HCT116 (cell line): ENCODE results near the gene PAMR1. TPM values are rescaled to one million over a fixed set of nuclear protein-coding genes. Genes with fewer than 3 reads are reported as not detected.

Experiments used
- ATAC-seq: fragments of 200-7000 bp; cut with Tn5 transposase; 2 replicates; pipeline ENCODE4 v1.9.1; 2020; ENCODE audit warnings: mild to moderate bottlenecking, moderate library complexity
- BruUV-seq: library from RNA; stranded (reverse); fragments of 400-500 nt; replicated peaks from 2 replicates; lab custom pipeline; 2021; lab: Mats Ljungman, UMichigan
- CTCF ChIA-PET: fragments of 300-600 bp; sonication (Branson Sonifier 250); formaldehyde crosslinking; loops from one replicate; lab custom pipeline; 2021; ENCODE audit warnings: antibody characterized with exemption; lab: Charles Lee
- POLR2A ChIA-PET: fragments of 300-600, 350-600 bp; sonication (Branson Sonifier 250); formaldehyde crosslinking; loops from one replicate; lab custom pipeline; 2021; ENCODE audit warnings: antibody characterized with exemption; lab: Charles Lee
- RAD21 ChIA-PET, 2 experiments: fragments of 300-600 bp; sonication (Branson Sonifier 250); formaldehyde crosslinking; loops; one replicate each; lab custom pipeline; 2023; ENCODE audit warnings: low total read pairs in 2 of 2; ENCODE audit not compliant: uncharacterized antibody in 2 of 2, unreplicated experiment in 2 of 2, low non-redundant PET in 1 of 2; lab: Charles Lee
- DNase-seq: peaks from one replicate; pipeline ENCODE4 v3.0.0-alpha.2; 2010; ENCODE audit warnings: low read depth, low spot score
- H2AFZ ChIP-seq: fragments of 200-600 bp; shearing (Covaris generic), sonication (generic); 2 replicates; pipeline ENCODE4 v1.6.1; 2017; ENCODE audit warnings: low read depth, mixed run types, mixed read lengths, antibody characterized with exemption, low read length; ENCODE audit not compliant: poor library complexity, severe bottlenecking
- H3K27ac ChIP-seq: 2 replicates; pipeline ENCODE4 v1.5.1; 2012; ENCODE audit warnings: low read depth, low read length
- H3K27me3 ChIP-seq: fragments of 200-600 bp; sonication (generic); 2 replicates; pipeline ENCODE4 v1.6.1; 2016; ENCODE audit warnings: mixed run types, low read length, mixed read lengths; ENCODE audit not compliant: insufficient read depth
- H3K36me3 ChIP-seq, 2 experiments: fragments of 200-500 bp in 1 of 2; fragments of 200-600 bp in 1 of 2; sonication (Bioruptor generic) in 1 of 2; sonication (generic) in 1 of 2; 2 replicates each; pipeline versions ENCODE4 v1.5.1 to v1.6.1; 2014 to 2016; ENCODE audit warnings: low read length in 2 of 2, inconsistent platforms in 1 of 2, mixed read lengths in 1 of 2, mixed run types in 1 of 2; ENCODE audit not compliant: insufficient read depth in 2 of 2, control insufficient read depth in 1 of 2
- H3K4me1 ChIP-seq, 2 experiments: fragments of 200-600 bp in 1 of 2; sonication (generic) in 1 of 2; 2 replicates each; pipeline versions ENCODE4 v1.5.1 to v1.6.1; 2012 to 2017; ENCODE audit warnings: low read length in 2 of 2, inconsistent platforms in 1 of 2, mild to moderate bottlenecking in 1 of 2, mixed read lengths in 1 of 2, mixed run types in 1 of 2, moderate library complexity in 1 of 2; ENCODE audit not compliant: insufficient read depth in 2 of 2, control insufficient read depth in 1 of 2
- H3K4me2 ChIP-seq: fragments of 200-600 bp; sonication (generic); 2 replicates; pipeline ENCODE4 v1.6.1; 2017; ENCODE audit warnings: mixed run types, low read length, mixed read lengths
- H3K4me3 ChIP-seq, 2 experiments: fragments of 200-600 bp in 1 of 2; sonication (generic) in 1 of 2; replicated peaks in 1 of 2; 2 replicates each; pipeline ENCODE4 v1.5.1; 2011 to 2016; ENCODE audit warnings: low read length in 2 of 2, control low read depth in 1 of 2, low read depth in 1 of 2, mild to moderate bottlenecking in 1 of 2, mixed read lengths in 1 of 2, mixed run types in 1 of 2
- H3K79me2 ChIP-seq: fragments of 200-600 bp; sonication (generic); 2 replicates; pipeline ENCODE4 v1.6.1; 2017; ENCODE audit warnings: mild to moderate bottlenecking, mixed run types, low read length, moderate library complexity, mixed read lengths; ENCODE audit not compliant: insufficient read depth
- H3K9ac ChIP-seq: fragments of 200-600 bp; sonication (generic); 2 replicates; pipeline ENCODE4 v1.6.1; 2016; ENCODE audit warnings: low read length, mixed read lengths
- H3K9me2 ChIP-seq: fragments of 200-600 bp; sonication (generic), shearing (Covaris generic); 2 replicates; pipeline ENCODE4 v1.6.1; 2017; ENCODE audit warnings: mixed run types, mild to moderate bottlenecking, moderate library complexity; ENCODE audit not compliant: insufficient read depth
- H3K9me3 ChIP-seq, 2 experiments: fragments of 200-500 bp in 1 of 2; fragments of 200-600 bp in 1 of 2; sonication (Bioruptor generic) in 1 of 2; sonication (generic) in 1 of 2; 2 replicates each; pipeline ENCODE4 v1.6.1; 2014 to 2017; ENCODE audit warnings: low read length in 2 of 2, mixed read lengths in 2 of 2, inconsistent platforms in 1 of 2, low read depth in 1 of 2, mild to moderate bottlenecking in 1 of 2, mixed run types in 1 of 2, moderate library complexity in 1 of 2; ENCODE audit not compliant: control insufficient read depth in 1 of 2, insufficient read depth in 1 of 2
- H4K20me1 ChIP-seq: fragments of 200-600 bp; sonication (generic), shearing (Covaris generic); 2 replicates; pipeline ENCODE4 v1.6.1; 2017; ENCODE audit warnings: mixed run types, mild to moderate bottlenecking, moderate library complexity; ENCODE audit not compliant: insufficient read depth
- CBX3 ChIP-seq: IDR thresholded peaks from 2 replicates; pipeline ENCODE4 v1.6.1; 2012; ENCODE audit warnings: low read depth
- EZH2phosphoT487 ChIP-seq: fragments of 200-600 bp; IDR thresholded peaks from 2 replicates; pipeline ENCODE4 v1.6.1; 2018; ENCODE audit warnings: antibody characterized with exemption, borderline replicate concordance
- JUND ChIP-seq: IDR thresholded peaks from 2 replicates; pipeline ENCODE4 v1.6.1; 2012
- RAD21 ChIP-seq: IDR thresholded peaks from 2 replicates; pipeline ENCODE4 v1.6.1; 2012; ENCODE audit warnings: low read depth, mild to moderate bottlenecking
- SRF ChIP-seq: IDR thresholded peaks from 2 replicates; pipeline ENCODE4 v1.6.1; 2012; ENCODE audit warnings: low read depth
- TCF7L2 ChIP-seq: IDR thresholded peaks from 2 replicates; pipeline ENCODE4 v1.7.0; 2011; ENCODE audit warnings: borderline replicate concordance, inconsistent platforms; ENCODE audit not compliant: insufficient read depth, insufficient read length; ENCODE audit errors: extremely low read depth
- ZFX ChIP-seq: fragments of 450-650 bp; IDR thresholded peaks from 2 replicates; pipeline ENCODE4 v1.6.1; 2017
- intact Hi-C: fragments of 100-400 bp; cut with micrococcal nuclease; formaldehyde crosslinking; loops from 2 replicates; pipeline ENCODE4 v1.10.0; 2022
- total RNA-seq: library from RNA; stranded (reverse); gene quantifications from one replicate; pipeline ENCODE4 v1.2.1, GENCODE V29; 2021; ENCODE audit not compliant: unreplicated experiment
- TF ChIP-seq, protein P1 (sequence below), 3 experiments: fragments of 200-600 bp in 1 of 3; sonication (generic) in 1 of 3; IDR thresholded peaks in 2 of 3; conservative IDR thresholded peaks in 1 of 3; 2 replicates each; pipeline ENCODE4 v1.5.1; 2012 to 2017; ENCODE audit warnings: low read depth in 2 of 3, low read length in 2 of 3, antibody characterized with exemption in 1 of 3, borderline replicate concordance in 1 of 3, control low read depth in 1 of 3, mild to moderate bottlenecking in 1 of 3, mixed read lengths in 1 of 3, mixed run types in 1 of 3, moderate library complexity in 1 of 3; ENCODE audit not compliant: insufficient read depth in 1 of 3
- TF ChIP-seq, protein P2 (sequence below): IDR thresholded peaks from 2 replicates; pipeline ENCODE4 v1.6.1; 2012
- TF ChIP-seq, protein P3 (sequence below): IDR thresholded peaks from 2 replicates; pipeline ENCODE4 v1.6.1; 2011; ENCODE audit warnings: mild to moderate bottlenecking, low read length, moderate library complexity; ENCODE audit not compliant: insufficient replicate concordance; ENCODE audit errors: extremely low read depth

PAMR1 gene
- total RNA-seq, 1 experiment from 2014 or later = not detected

- Histone ChIP-seq H3K9me3 (no peaks in the 10 kb centered on the region), H3K36me3 (no peaks in the 10 kb centered on the region), H3K4me3 (no peak overlapping the region), H4K20me1 (no peaks in the 10 kb centered on the region), H3K27me3 (peaks cover 94% of the 10 kb centered on the region), H3K9ac (no peak overlapping the region), H3K4me1 (no peaks in the 10 kb centered on the region), H3K27ac (no peak overlapping the region), H3K79me2 (no peaks in the 10 kb centered on the region), H2AFZ (no peak overlapping the region), H3K4me2 (no peak overlapping the region), H3K9me2 (no peaks in the 10 kb centered on the region)
- ChIA-PET CTCF (interaction anchor here (1.0 to 1.5 kb wide), 2 partner anchors 14 kb away, joined by 3 to 6 read pairs; no protein-coding TSS in a partner anchor), POLR2A (no interaction called here), RAD21 (no interaction called here)
- DNase-seq (no peak), ATAC-seq (no peak)
- BruUV-seq = no TSS peak
- intact Hi-C loops = no loop called here
- no peak for TF ChIP-seq EZH2phosphoT487
- TF ChIP-seq TCF7L2 = no peak
- TF ChIP-seq, protein P1, sequence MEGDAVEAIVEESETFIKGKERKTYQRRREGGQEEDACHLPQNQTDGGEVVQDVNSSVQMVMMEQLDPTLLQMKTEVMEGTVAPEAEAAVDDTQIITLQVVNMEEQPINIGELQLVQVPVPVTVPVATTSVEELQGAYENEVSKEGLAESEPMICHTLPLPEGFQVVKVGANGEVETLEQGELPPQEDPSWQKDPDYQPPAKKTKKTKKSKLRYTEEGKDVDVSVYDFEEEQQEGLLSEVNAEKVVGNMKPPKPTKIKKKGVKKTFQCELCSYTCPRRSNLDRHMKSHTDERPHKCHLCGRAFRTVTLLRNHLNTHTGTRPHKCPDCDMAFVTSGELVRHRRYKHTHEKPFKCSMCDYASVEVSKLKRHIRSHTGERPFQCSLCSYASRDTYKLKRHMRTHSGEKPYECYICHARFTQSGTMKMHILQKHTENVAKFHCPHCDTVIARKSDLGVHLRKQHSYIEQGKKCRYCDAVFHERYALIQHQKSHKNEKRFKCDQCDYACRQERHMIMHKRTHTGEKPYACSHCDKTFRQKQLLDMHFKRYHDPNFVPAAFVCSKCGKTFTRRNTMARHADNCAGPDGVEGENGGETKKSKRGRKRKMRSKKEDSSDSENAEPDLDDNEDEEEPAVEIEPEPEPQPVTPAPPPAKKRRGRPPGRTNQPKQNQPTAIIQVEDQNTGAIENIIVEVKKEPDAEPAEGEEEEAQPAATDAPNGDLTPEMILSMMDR (IDR thresholded peaks at IDR 0.05 in 2 of 3, conservative IDR thresholded peaks at IDR 0.05 in 1 of 3; ENCODE audit: borderline replicate concordance in 1 of 3, insufficient read depth in 1 of 3, low read depth in 2 of 3, low read length in 2 of 3) = no peak
- TF ChIP-seq, protein P2, sequence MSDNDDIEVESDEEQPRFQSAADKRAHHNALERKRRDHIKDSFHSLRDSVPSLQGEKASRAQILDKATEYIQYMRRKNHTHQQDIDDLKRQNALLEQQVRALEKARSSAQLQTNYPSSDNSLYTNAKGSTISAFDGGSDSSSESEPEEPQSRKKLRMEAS = no peak
- no peak for TF ChIP-seq ZFX
- TF ChIP-seq RAD21 = no peak
- no peak for TF ChIP-seq JUND
- no peak for TF ChIP-seq CBX3
- TF ChIP-seq, protein P3, sequence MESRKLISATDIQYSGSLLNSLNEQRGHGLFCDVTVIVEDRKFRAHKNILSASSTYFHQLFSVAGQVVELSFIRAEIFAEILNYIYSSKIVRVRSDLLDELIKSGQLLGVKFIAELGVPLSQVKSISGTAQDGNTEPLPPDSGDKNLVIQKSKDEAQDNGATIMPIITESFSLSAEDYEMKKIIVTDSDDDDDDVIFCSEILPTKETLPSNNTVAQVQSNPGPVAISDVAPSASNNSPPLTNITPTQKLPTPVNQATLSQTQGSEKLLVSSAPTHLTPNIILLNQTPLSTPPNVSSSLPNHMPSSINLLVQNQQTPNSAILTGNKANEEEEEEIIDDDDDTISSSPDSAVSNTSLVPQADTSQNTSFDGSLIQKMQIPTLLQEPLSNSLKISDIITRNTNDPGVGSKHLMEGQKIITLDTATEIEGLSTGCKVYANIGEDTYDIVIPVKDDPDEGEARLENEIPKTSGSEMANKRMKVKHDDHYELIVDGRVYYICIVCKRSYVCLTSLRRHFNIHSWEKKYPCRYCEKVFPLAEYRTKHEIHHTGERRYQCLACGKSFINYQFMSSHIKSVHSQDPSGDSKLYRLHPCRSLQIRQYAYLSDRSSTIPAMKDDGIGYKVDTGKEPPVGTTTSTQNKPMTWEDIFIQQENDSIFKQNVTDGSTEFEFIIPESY = no peak
- no peak for TF ChIP-seq SRF
Observed at GRCh38 chr11:35426351-35426750, 99.1 kb downstream of the PAMR1 start.
